Measurements from ENCODE around the gene CACNA1A.

The CACNA1A gene

DNA sequence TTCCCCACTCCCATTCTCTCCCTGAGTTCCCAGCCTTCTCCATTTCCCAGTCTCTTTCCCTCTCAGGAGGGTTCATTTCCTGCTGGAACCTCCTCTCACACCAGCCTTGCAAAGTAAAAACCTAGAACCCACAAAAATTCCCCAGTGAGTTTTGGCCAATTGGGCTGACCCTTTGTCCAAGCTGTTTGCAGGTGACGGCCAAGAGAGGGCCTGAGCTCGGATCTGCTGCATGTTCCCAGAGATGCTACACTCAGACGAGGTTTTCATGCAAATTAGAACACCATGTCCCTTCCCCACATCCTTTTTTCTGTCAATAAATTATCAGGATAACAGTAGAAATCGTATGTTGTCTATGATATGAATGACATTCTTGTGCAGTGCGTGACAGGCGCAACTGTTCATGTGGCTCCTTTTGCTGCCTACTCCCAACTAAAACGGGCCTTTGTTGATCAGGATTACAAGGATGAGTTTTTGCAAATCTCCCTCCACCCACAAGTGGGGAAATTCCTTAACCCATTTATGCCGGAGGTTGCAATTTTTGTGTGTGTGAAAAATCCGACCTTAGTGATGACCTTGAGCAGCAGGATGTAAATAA lies 149.5 kb downstream of the CACNA1A start:
- H3K4me3 ChIP-seq (replicated peaks; ENCODE audit: low read depth, low read length): no peak overlapping the region
- DNase-seq (ENCODE audit: low read depth): no peak
- TF ChIP-seq, protein P1, sequence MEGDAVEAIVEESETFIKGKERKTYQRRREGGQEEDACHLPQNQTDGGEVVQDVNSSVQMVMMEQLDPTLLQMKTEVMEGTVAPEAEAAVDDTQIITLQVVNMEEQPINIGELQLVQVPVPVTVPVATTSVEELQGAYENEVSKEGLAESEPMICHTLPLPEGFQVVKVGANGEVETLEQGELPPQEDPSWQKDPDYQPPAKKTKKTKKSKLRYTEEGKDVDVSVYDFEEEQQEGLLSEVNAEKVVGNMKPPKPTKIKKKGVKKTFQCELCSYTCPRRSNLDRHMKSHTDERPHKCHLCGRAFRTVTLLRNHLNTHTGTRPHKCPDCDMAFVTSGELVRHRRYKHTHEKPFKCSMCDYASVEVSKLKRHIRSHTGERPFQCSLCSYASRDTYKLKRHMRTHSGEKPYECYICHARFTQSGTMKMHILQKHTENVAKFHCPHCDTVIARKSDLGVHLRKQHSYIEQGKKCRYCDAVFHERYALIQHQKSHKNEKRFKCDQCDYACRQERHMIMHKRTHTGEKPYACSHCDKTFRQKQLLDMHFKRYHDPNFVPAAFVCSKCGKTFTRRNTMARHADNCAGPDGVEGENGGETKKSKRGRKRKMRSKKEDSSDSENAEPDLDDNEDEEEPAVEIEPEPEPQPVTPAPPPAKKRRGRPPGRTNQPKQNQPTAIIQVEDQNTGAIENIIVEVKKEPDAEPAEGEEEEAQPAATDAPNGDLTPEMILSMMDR (IDR thresholded peaks at IDR 0.05; ENCODE audit: low read length, missing control alignments): no peak

DNA sequence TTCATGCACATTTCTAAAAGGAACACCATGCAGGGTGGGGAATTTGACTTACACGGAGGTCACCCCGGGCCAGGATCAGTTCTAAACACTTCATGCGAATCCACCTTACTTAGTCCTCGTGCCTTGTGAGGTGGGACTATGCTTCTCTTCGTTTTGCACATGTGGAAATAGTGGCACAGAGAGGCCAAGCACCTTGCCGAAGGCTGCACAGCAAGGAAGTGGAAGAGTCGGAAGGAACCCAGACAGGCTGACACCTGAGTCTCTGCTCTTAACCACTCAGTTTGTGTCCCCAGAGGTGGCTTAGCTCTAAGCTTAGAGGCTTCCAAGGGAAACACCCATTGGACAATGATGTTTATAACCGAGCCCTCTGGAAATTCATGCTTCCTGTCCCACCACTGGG lies 150.1 kb downstream of the CACNA1A start:
- H3K4me3 ChIP-seq (replicated peaks; ENCODE audit: low read depth, low read length): no peak overlapping the region
- no peak for DNase-seq (ENCODE audit: low read depth)
- TF ChIP-seq, protein P1 (IDR thresholded peaks at IDR 0.05; ENCODE audit: low read length, missing control alignments): no peak

DNA sequence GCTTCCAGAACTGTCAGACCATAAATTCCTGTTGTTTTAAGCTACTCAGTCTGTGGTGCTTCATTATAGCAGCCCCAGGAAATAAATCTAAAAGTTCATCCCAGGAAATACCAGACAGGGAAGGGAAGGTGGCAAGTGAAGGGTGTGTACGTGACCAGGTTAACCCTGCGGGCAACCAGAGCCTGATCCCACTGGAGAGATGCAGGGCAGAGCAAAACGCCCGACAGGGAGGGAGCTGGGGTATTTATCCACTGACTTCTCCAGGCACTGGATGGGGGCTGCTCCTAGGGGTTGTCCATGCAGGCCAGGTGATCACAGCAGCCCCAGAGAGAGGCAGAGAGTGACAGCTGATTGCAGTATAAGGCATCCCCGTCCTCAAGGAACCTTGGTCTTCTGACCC lies 150.9 kb downstream of the CACNA1A start:
- DNase-seq (ENCODE audit: low read depth): no peak
- TF ChIP-seq, protein P1 (IDR thresholded peaks at IDR 0.05; ENCODE audit: low read length, missing control alignments): no peak
- no peak overlapping the region for H3K4me3 ChIP-seq (replicated peaks; ENCODE audit: low read depth, low read length)

DNA sequence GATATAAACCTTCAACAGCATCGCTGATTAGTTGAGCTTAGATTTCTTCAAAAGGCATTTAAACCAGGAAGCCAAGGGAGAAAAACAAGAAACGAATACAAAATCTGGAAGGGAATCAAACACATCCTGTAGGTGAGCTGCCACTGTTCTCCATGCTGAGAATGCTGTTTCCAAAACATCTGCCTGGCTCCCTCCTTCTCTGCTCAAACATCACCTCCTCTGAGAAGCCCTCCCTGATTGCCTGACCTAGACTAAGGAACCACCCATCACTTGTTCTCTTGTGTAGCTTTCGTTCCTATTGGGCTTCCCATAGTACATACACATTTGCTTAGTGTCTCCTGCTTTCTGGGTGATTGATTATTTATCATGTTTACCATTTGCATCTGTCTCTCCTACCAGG lies 152.7 kb downstream of the CACNA1A start:
- TF ChIP-seq, protein P1 (IDR thresholded peaks at IDR 0.05; ENCODE audit: low read length, missing control alignments): no peak
- DNase-seq (ENCODE audit: low read depth): no peak

DNA sequence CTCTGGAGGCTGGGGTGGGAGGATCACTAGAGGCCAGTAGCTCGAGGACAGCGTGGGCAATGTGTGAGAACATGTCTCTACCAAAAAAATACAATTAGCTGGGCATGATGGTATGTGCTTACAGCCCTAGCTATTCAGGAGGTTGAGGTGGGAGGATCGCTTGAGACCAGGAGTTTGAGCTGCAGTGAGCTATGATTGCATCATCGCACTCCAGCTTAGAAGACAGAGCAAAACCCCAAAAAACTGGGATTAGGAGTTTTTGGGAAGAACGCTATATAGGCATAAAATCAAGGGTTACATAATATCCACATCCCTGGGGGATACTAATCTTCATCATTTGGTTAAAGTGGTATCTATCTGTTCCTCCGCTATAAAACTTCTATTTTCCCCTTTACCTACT lies 155.5 kb downstream of the CACNA1A start:
- TF ChIP-seq, protein P1 (IDR thresholded peaks at IDR 0.05; ENCODE audit: low read length, missing control alignments): no peak
- H3K4me3 ChIP-seq (replicated peaks; ENCODE audit: low read depth, low read length): no peak overlapping the region
- no peak for DNase-seq (ENCODE audit: low read depth)

More for the DNA sequence above, 152.7 kb downstream of the CACNA1A start:
- H3K4me3 ChIP-seq (replicated peaks; ENCODE audit: low read depth, low read length): no peak overlapping the region

DNA sequence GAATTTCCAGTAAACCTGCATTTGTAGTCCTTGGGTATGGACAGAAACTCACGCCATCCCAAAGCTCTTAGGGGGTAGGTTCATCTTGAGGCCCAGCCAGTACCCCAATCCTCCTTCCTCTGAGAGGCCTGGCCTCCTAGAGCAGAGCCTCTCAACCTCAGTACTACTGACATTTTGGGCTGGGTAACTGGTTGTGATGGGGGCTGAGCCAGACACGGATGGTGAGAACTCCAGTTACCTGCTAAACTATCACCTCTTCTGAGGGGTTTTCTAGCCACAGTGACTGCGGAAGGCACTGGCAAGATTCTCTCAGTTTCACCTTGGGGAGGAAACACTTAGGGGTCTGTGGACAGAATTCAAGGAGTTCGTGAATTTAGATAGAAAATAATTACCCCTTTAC lies 156.2 kb downstream of the CACNA1A start:
- H3K4me3 ChIP-seq (replicated peaks; ENCODE audit: low read depth, low read length): no peak overlapping the region
- DNase-seq (ENCODE audit: low read depth): no peak
- TF ChIP-seq, protein P1 (IDR thresholded peaks at IDR 0.05; ENCODE audit: low read length, missing control alignments): no peak

DNA sequence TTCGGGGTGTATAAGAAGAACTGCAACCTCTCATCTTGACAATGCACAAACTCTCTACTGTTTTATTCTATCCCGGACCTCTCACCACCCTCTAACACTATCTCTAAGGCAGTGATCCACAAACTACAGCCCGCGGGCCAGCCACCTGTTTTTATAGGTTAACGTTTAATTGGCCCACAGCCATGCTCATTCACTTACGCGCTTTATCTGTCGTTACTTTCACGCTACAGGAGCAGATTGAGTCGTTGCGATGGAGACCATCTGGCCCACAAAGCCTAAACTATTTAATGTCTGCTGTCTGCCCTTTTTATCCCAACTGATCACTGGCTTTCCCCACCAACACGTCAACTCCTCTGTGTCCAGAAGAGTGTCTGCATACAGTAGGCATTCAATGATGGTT lies 158.9 kb downstream of the CACNA1A start:
- no peak for DNase-seq (ENCODE audit: low read depth)
- no peak overlapping the region for H3K4me3 ChIP-seq (replicated peaks; ENCODE audit: low read depth, low read length)
- TF ChIP-seq, protein P1 (IDR thresholded peaks at IDR 0.05; ENCODE audit: low read length, missing control alignments): no peak
